Cardiac fibroblast (primary cell): Measurements from ENCODE around the gene SUPT3H.
A peak's percentile ranks its signal among the peaks of the same experiment; 100 is the strongest.

Source experiments
- DNase-seq, 2 donors: peaks; one replicate each; pipeline versions ENCODE4 v3.0.0 to v3.0.0-alpha.2; 2010; ENCODE audit warnings: low read depth in 2 of 2
- H3K4me3 ChIP-seq, 2 donors: replicated peaks in 1 of 2; 1 replicate in 1 of 2; 2 replicates in 1 of 2; pipeline ENCODE4 v1.5.1; 2011; ENCODE audit warnings: low read depth in 2 of 2, low read length in 2 of 2, mild to moderate bottlenecking in 2 of 2, moderate library complexity in 1 of 2
- TF ChIP-seq, protein P1 (sequence below): IDR thresholded peaks from one replicate; pipeline ENCODE4 v1.5.1; 2011; ENCODE audit warnings: low read depth, mild to moderate bottlenecking, low read length, inconsistent platforms

SUPT3H gene

DNA sequence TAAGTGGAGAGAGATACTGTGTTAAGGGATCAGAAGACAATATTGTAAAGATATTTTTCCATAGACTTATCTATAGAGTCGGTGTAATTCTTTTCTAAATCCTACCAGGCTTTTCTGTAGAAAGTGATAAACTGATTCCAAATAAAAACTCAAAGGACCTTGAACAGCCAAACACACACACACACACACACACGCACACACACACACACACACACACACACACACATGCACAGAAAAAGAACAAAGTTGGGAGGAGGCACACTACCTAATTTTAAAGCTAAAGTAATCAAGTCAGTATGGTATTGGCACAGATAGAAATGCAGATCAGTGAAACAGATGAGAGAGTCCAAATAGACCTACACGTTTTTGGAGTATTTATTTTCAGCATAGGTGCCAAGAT, 534.0 kb downstream of the SUPT3H start:
- DNase-seq = no peak
- TF ChIP-seq, protein P1, sequence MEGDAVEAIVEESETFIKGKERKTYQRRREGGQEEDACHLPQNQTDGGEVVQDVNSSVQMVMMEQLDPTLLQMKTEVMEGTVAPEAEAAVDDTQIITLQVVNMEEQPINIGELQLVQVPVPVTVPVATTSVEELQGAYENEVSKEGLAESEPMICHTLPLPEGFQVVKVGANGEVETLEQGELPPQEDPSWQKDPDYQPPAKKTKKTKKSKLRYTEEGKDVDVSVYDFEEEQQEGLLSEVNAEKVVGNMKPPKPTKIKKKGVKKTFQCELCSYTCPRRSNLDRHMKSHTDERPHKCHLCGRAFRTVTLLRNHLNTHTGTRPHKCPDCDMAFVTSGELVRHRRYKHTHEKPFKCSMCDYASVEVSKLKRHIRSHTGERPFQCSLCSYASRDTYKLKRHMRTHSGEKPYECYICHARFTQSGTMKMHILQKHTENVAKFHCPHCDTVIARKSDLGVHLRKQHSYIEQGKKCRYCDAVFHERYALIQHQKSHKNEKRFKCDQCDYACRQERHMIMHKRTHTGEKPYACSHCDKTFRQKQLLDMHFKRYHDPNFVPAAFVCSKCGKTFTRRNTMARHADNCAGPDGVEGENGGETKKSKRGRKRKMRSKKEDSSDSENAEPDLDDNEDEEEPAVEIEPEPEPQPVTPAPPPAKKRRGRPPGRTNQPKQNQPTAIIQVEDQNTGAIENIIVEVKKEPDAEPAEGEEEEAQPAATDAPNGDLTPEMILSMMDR = no peak
- no peak overlapping the region for H3K4me3 ChIP-seq

DNA sequence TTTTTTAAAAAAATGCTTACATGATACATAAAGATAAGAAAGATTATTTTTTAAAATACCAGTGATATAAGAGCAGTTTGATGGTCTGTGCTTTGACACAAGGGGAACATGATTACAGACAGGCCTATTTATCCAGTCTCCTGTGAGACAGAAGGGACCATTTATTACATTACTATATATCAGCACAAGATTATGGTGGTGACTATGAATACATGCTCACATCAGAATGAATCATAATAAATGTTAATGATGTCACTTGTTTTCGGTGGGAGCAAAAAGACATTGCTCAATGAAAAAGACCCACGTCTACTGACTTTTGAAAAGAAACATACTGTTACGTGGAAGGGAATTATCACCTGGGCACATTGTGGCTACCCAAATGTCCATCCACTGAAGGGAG, 535.1 kb downstream of the SUPT3H start:
- TF ChIP-seq, protein P1 = no peak
- DNase-seq = peak; percentile 12 to 44
- no peak overlapping the region for H3K4me3 ChIP-seq

DNA sequence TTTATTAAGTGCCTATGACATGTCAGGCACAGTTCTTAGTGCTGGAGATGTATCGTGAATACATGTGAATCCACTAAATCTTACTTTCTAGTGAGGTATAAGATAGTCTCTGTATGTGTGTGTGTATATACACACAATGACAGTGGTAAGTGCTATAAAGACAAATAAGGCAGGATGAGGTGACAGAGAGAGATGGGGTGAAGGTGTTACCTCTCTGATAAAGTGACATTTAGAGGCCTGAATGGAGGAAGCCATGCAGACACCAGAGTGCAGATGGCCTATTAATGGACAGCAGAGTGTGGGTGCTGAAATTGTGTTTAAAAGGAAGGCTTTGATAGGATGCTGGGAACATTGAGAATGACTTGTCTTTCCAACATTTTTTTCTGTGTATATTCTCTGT, 535.9 kb downstream of the SUPT3H start:
- no peak overlapping the region for H3K4me3 ChIP-seq
- TF ChIP-seq, protein P1 = no peak
- no peak for DNase-seq

DNA sequence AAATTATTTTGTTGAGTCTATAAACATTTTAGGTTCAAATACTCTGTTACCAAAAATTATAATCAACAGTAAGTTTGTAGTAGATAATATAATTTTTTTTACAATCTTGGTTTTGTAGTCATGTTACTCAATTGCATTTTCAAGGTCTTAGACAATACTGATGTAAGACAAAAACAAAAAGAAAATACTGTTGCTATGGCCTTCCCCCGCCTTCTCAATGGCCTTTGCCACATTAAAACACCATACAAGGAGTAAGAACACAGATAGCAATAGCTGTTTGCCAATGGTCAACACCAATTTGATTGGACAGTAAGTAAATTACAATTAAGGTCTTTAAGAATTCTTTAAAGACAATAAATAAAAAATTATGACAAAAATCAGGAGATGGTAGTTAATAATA, 540.0 kb downstream of the SUPT3H start:
- H3K4me3 ChIP-seq = no peak overlapping the region
- TF ChIP-seq, protein P1 = no peak
- DNase-seq = peak; percentile 28 to 32

- DNase-seq = no peak
- no peak overlapping the region for H3K4me3 ChIP-seq
- TF ChIP-seq, protein P1 = no peak
Measured at GRCh38 chr6:44837255-44837654, 540.5 kb downstream of the SUPT3H start.

- no peak for DNase-seq
- no peak overlapping the region for H3K4me3 ChIP-seq
- TF ChIP-seq, protein P1 = no peak
Measured at GRCh38 chr6:44833248-44833647, 544.5 kb downstream of the SUPT3H start.

- H3K4me3 ChIP-seq = no peak overlapping the region
- DNase-seq = peak; percentile 12 to 21
- TF ChIP-seq, protein P1 = no peak
Measured at GRCh38 chr6:44831002-44831610, 546.6 kb downstream of the SUPT3H start.
